ENCODE data around the gene OR7G1. TPM values are rescaled to one million over a fixed set of nuclear protein-coding genes. Genes with fewer than 3 reads are reported as not detected.
"Not testable (repeated sequence)": the region's sequence is repeated elsewhere in the genome, so short reads cannot be mapped to it uniquely, and the experiment has no call there.

OR7G1 gene
- total RNA-seq, 3 donors from 2014 or later, result not detected

DNA sequence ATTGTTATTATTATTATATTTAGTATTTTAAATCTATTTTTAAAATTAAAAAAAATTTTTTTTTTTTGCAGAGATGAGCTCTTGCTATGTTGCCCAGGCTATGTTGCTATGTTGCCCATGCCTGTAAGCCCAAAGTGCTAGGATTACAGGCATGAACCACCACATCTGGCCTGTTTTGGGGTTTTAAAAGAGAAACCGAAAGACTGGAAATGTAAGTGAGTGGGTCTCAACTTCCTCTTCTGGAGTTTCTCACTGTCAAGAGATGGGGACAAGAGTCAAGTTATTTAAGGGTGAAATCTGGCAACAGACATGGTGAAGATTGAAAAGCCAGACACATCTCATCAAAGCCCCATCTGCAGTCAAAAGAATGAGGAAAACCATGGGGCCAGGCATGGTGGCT, 15.4 kb upstream of the OR7G1 start:
- no peak for ATAC-seq
- H3K36me3 Mint-ChIP-seq (ENCODE audit: insufficient read depth), result no peaks in the 10 kb centered on the region

DNA sequence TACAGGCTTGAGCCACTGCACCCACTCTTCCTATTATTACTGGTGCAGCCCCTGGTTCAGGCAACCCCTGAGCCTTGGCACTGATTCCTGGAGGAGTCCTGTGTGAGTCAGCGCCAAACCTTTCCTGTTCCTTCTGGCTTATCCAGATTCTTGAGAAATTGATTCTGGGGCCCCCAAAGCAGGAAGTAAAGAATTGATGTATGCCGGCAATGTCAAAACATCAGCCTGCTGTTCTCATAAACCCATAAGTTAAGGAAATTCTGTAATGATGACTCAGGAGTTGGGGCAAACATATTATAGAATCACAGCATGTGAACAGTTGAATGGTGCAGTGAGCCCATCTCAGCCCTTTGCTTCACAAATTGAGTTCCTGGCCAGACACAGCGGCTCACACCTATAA, 12.6 kb upstream of the OR7G1 start:
- no peak for DNase-seq
- Mint-ChIP-seq H3K4me1 (ENCODE audit: low read depth) (peaks cover 5% of the 10 kb centered on the region), H3K9me3 (no peaks in the 10 kb centered on the region), H3K4me3 (no peak overlapping the region), H3K36me3 (ENCODE audit: insufficient read depth) (no peaks in the 10 kb centered on the region), H3K27me3 (ENCODE audit: low read depth) (peaks cover 34% of the 10 kb centered on the region)
- ATAC-seq, result no peak

More for the DNA sequence above, 15.4 kb upstream of the OR7G1 start:
- H3K9me3 Mint-ChIP-seq, result no peaks in the 10 kb centered on the region
- no peak for DNase-seq
- H3K27me3 Mint-ChIP-seq (ENCODE audit: low read depth), result peaks cover 26% of the 10 kb centered on the region
- peaks cover 5% of the 10 kb centered on the region for H3K4me1 Mint-ChIP-seq (ENCODE audit: low read depth)
- no peak overlapping the region for H3K4me3 Mint-ChIP-seq

DNA sequence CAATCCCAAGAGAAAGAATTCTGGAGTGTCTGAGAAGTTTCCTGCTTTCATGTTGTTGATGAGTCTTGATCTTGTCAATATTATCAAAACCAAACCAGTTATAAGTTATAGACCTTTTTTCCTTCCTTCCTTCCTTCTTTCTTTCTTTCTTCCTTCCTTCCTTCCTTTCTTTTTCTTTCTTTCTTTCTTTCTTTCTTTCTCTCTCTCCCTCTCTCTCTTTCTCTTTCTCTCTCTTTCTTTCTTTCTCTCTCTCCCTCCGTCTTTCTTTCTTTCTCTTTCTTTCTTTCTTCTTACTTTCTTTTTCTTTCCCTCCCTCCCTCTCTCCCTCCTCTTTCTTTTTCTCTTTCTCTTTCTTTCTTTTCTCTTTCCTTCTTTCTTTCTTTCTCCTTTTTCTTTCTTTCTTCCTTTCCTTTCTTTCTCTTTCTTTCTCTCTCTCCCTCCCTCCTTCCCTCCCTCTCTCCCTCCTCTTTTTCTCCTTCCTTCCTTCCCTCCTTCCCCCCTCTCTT, 11.4 kb upstream of the OR7G1 start, which contains the start of gene OR7G3:
Gene OR7G3, minus strand, starts transcription at position 51 of the 506 bp plus-strand sequence. Its CDS starts 0 bp downstream, at position 51.
- Mint-ChIP-seq H3K36me3 (ENCODE audit: insufficient read depth) (no peaks in the 10 kb centered on the region), H3K9me3 (no peaks in the 10 kb centered on the region), H3K27me3 (ENCODE audit: low read depth) (peaks cover 37% of the 10 kb centered on the region), H3K4me1 (ENCODE audit: low read depth) (peaks cover 5% of the 10 kb centered on the region), H3K4me3 (no peak within 1 kb of the TSS)
- ATAC-seq (no peak), DNase-seq (no peak)

DNA sequence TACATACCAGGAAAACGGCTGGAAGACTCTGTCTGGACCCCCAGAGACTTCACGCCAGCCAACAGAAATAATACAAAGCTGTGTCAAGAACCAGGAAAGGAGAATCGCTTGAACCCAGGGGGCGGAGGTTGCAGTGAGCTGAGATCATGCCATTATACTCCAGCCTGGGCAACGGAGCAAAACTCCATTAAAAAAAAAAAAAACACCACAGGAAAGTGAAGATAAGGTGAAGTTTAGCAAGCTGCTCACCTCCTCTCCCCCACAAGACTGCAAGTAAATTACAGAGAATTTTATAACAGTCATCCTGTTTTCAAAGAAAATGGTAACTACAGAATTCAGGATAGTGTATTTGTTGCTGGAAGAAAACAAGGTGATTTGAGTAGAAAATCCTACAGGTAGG, 984 bp upstream of the OR7G1 start:
- DNase-seq (no peak), ATAC-seq (no peak)
- Mint-ChIP-seq H3K36me3 (ENCODE audit: insufficient read depth) (no peaks in the 10 kb centered on the region), H3K9me3 (no peaks in the 10 kb centered on the region), H3K27me3 (ENCODE audit: low read depth) (peaks cover 18% of the 10 kb centered on the region), H3K4me3 (no peak overlapping the region), H3K4me1 (ENCODE audit: low read depth) (no peaks in the 10 kb centered on the region)

DNA sequence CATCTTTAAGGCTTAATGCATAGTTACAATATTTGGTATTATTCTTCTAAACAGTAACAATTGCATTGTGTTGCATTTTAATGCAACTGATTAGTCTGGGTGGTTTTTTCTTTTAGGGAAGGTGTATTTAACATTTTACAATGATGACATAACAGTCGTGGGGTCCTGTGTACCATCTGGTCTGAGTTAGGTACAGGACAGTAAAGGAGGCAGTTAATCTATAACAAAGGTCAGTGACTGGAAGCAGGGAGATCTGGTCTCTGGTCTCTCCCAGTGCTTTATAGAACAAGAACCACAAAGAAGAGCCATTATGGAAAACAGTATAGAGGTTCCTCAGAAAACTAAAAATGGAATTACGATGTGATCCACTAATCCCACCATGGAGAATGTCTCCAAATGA, 5.6 kb downstream of the OR7G1 start:
- Mint-ChIP-seq H3K4me1 (ENCODE audit: low read depth) (no peaks in the 10 kb centered on the region), H3K9me3 (no peaks in the 10 kb centered on the region), H3K27me3 (ENCODE audit: low read depth) (peaks cover 26% of the 10 kb centered on the region), H3K4me3 (no peak overlapping the region), H3K36me3 (ENCODE audit: insufficient read depth) (no peaks in the 10 kb centered on the region)
- DNase-seq, result no peak
- no peak for ATAC-seq

DNA sequence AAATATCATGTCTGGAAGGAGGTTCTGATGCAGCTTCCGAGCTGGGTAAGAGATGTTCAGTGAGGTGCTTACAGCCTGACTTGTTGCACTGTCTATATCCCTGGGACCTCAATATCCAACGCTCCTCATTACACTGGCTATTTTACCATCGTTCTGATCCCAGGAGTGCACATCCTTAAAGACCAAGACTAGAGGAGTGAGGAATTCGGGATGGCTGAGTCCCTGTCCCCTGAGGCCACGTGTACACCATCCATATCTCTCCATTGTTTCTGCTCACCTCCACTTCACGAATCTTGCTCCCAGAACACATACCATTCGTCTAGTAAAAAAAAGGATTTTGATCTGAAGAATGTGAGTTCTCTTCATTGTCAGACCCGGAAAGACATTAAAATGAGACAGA, 8.2 kb downstream of the OR7G1 start, which contains the start of gene OR7G2:
Gene OR7G2, minus strand, starts transcription at position 101 of the 400 bp plus-strand sequence. CDS start 4,232 bp downstream, outside the sequence.
- Mint-ChIP-seq H3K27me3 (ENCODE audit: low read depth) (peaks cover 27% of the 10 kb centered on the region), H3K36me3 (ENCODE audit: insufficient read depth) (no peaks in the 10 kb centered on the region), H3K9me3 (no peaks in the 10 kb centered on the region), H3K4me3 (no peak within 1 kb of the TSS), H3K4me1 (ENCODE audit: low read depth) (no peaks in the 10 kb centered on the region)
- DNase-seq, result no peak
- ATAC-seq, result no peak

DNA sequence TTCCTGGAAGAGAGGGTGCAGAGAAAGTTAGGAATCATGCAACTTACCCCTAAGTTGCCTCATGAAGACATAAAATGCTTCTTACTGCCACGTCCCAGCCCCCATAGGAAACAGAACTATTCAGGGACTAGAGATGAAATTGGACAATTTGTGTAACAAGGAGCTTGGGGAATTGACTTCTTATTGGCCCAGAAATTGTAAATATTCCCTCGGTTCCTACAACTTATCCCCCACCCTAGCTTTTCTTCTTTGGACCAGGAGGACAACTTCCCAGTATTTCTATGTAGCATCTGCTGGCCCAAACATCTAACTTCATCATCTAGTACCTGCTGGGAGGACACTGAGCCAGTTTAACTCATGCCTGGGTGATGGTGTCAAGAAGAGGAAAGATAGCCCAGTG, 28.8 kb downstream of the OR7G1 start, which contains the start of gene OR1M1:
Gene OR1M1, plus strand, starts transcription at position 301 of the 400 bp plus-strand sequence. CDS start 6,184 bp downstream, outside the sequence.
- Mint-ChIP-seq H3K36me3 (ENCODE audit: insufficient read depth) (no peaks in the 10 kb centered on the region), H3K27me3 (ENCODE audit: low read depth) (peaks cover 16% of the 10 kb centered on the region), H3K4me3 (no peak within 1 kb of the TSS), H3K9me3 (no peaks in the 10 kb centered on the region), H3K4me1 (ENCODE audit: low read depth) (no peaks in the 10 kb centered on the region)
- ATAC-seq (no peak), DNase-seq (no peak)

DNA sequence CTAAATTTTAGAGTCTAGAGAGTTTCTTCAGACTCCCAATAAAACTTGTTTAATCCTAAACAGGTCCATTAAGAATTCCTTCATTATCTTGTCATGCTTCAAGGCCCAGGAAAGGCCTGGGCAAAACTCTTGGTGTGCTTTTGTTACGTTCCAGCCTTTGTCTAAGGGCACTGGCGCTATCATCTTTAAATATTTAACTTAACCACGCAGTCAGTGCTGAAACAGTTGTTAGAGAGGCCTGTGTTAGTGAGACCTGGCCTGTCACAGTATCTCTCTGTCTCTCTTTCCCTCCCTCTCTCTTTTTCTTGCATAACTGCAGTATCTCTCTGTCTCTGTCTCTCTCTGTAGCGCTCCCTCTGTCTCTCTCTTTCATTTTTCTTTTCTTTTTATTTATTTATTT, 36.9 kb downstream of the OR7G1 start:
- Mint-ChIP-seq H3K4me3 (no peak overlapping the region), H3K9me3 (no peaks in the 10 kb centered on the region), H3K4me1 (ENCODE audit: low read depth) (no peaks in the 10 kb centered on the region), H3K27me3 (ENCODE audit: low read depth) (peaks cover 3% of the 10 kb centered on the region), H3K36me3 (ENCODE audit: insufficient read depth) (no peaks in the 10 kb centered on the region)
- DNase-seq (no peak), ATAC-seq (no peak)

DNA sequence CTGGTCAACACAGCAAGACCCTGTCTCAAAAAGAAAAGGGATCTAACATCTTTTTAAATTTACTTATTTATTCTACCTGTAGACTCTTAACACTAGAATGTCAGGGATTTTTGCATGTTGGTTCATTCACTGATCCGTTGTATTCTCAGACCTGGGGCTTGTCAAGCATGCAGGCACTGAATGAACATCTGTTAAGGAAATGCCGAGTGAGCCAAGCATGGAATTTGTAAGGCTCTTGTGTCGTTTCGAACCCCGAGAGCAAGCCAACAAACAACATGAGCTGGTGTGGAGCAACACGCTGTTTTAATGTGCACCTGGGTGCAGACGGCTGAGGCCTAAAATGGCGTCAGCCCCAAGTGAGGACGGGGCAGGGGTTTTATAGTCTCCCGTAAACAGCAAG, 38.7 kb downstream of the OR7G1 start:
- no peak for ATAC-seq
- no peaks in the 10 kb centered on the region for H3K4me1 Mint-ChIP-seq (ENCODE audit: low read depth)

DNA sequence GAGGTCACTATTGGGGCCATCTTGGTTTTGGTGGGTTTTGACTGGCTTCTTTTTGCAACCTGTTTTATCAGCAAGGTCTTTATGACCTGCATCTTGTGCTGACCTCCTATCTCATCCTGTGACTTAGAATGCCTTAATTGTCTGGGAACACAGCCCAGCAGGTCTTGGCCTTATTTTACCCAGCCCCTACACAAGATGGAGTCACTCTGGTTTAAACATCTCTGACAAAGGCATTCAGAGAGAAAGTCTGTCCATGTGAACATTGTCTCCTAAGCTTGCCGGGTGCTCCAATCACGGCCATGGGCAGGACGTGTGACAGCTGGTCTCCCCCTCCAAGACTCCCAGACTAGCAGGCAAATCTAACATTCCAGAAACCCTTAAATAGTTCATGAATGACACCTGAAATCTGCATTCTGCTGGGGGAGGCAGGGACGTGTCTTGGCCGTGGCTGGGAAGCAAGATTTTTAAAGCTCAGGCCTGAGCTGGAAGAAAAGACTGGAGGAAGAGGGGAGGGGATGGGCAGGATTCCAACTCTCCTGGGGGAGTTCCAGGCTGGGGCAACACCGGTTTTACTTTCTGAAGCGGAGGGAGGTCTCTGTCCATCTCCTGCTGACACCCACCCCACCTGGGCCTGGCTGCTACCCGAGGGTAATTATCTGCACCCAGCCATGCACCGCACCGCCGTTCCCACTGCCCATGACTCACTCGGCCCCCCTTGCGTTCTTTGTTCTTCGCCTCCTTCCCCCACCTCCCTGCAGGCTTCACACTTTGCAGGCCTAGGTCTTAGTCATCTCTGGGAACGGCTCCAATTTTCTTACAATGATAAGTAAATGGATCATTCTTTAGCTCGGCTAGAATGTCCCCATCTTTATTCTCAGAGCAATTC, 40.3 kb downstream of the OR7G1 start:
- DNase-seq (no peak), ATAC-seq (no peak)
- no peaks in the 10 kb centered on the region for H3K36me3 Mint-ChIP-seq (ENCODE audit: insufficient read depth)
- no peak overlapping the region for H3K4me3 Mint-ChIP-seq
- no peaks in the 10 kb centered on the region for H3K27me3 Mint-ChIP-seq (ENCODE audit: low read depth)
- H3K9me3 Mint-ChIP-seq, result no peaks in the 10 kb centered on the region
- H3K4me1 Mint-ChIP-seq (ENCODE audit: low read depth), result no peaks in the 10 kb centered on the region

More for the DNA sequence above, 38.7 kb downstream of the OR7G1 start:
- Mint-ChIP-seq H3K9me3 (no peaks in the 10 kb centered on the region), H3K36me3 (ENCODE audit: insufficient read depth) (no peaks in the 10 kb centered on the region), H3K27me3 (ENCODE audit: low read depth) (no peaks in the 10 kb centered on the region), H3K4me3 (no peak overlapping the region)
- DNase-seq, result no peak

DNA sequence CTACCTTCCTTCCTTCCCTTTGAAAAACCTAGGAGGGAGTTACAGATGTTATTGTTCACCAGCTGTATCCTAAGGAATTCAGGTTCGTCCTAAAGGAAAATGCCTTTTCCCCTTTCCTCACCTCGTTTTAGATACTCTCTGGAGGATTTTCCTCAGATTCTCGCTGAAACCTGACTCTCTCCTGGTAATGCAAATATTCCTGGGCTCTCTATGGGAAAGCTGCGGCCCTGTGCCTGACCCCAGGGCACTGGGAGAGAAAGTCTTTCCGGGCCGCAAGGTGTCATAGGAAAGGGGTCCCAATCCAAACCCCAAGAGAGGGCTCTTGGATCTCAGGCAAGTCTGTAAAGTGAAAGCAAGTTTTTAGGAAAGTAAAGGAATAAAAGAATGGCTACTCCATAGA, 41.8 kb downstream of the OR7G1 start:
- Mint-ChIP-seq H3K9me3 (no peaks in the 10 kb centered on the region), H3K4me3 (no peak overlapping the region), H3K4me1 (ENCODE audit: low read depth) (no peaks in the 10 kb centered on the region), H3K36me3 (ENCODE audit: insufficient read depth) (no peaks in the 10 kb centered on the region), H3K27me3 (ENCODE audit: low read depth) (no peaks in the 10 kb centered on the region)
- ATAC-seq, result no peak
- no peak for DNase-seq

DNA sequence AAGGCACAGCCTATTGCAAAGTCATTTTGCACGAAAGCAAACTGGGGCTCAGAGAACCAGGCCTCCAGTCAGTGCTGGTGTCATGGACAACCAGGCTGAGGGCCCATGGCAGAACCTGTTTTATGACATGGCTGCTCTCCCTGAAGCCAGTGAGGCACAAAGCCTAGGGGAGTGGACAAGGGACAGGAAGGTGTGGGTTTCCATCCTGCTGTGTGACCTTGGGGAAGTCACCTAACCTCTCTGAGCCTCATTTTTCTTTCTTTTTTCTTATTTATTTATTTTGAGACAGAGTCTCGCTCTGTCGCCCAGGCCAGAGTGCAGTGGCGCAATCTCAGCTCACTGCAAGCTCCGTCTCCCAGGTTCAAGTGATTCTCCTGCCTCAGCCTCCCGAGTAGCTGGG, 43.8 kb downstream of the OR7G1 start:
- H3K9me3 Mint-ChIP-seq; DNase-seq; H3K36me3 Mint-ChIP-seq (ENCODE audit: insufficient read depth); H3K27me3 Mint-ChIP-seq (ENCODE audit: low read depth); ATAC-seq; H3K4me3 Mint-ChIP-seq; H3K4me1 Mint-ChIP-seq (ENCODE audit: low read depth): not testable (repeated sequence)

DNA sequence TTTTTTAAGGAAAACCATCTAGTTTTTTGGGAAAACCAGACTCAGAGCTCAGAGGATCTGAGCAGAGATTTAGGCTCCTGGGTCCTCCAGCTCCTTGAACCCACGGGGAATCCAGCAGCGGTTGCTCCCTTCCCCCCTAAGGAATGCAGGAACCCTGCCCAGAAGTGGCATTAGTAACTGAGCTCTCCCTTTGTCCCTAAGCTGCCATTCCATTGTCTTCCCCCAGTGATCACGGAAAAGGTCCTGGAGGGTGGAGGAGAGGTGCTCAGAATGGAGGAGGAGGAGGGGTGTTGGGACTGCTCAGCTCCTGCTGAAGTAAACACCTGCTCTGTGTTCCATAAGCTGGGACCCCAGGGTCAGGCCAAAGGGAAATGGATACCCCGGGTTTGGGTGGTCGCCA, 45.5 kb downstream of the OR7G1 start:
- ATAC-seq, result no peak
- no peak for DNase-seq
- Mint-ChIP-seq H3K9me3 (no peaks in the 10 kb centered on the region), H3K36me3 (ENCODE audit: insufficient read depth) (no peaks in the 10 kb centered on the region), H3K4me3 (no peak overlapping the region), H3K27me3 (ENCODE audit: low read depth) (no peaks in the 10 kb centered on the region), H3K4me1 (ENCODE audit: low read depth) (no peaks in the 10 kb centered on the region)

DNA sequence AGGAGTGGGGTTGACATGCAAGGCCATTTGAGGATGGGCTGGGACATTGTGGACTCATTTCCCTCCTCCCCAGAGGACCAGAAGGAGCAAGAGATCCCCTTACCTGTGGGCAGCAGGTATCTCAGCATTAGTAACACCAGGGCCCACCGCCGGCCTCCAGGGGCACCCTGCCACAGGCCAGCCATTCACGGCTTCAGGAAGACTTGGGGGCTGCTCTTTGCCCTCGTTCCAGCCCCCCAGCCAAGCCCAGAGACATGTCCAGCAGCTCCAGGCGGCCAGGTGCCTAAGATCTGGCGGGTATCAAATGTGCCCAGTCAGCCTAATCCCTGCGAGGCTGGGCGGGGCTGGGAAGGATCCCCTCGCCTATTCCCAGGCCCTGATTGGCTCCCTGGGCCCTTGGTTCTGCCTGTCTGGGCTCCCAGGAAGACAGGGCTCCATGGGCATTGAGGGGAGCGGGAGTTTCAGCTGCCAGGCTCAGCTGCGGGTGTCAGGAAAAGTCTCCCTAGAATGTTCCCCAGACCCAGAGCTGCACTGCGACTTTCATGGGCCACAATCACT, 50.0 kb downstream of the OR7G1 start:
- Mint-ChIP-seq H3K4me3 (no peak overlapping the region), H3K27me3 (ENCODE audit: low read depth) (no peaks in the 10 kb centered on the region), H3K9me3 (no peaks in the 10 kb centered on the region), H3K4me1 (ENCODE audit: low read depth) (no peaks in the 10 kb centered on the region), H3K36me3 (ENCODE audit: insufficient read depth) (no peaks in the 10 kb centered on the region)
- no peak for DNase-seq
- ATAC-seq, result no peak

Measured in activated T-cell treated with anti-CD3 and anti-CD28 coated beads, Interleukin-2, amount 50 U/mL, for 4 hours (primary cell).